K562 (cell line): ENCODE data around the gene GLB1L2. TPM values are rescaled to one million over a fixed set of nuclear protein-coding genes. Genes with fewer than 3 reads are reported as not detected.

Source experiments
- KLF10 ChIP-seq: fragments of 250-450 bp; sonication (Bioruptor Pico); IDR thresholded peaks from 2 replicates; pipeline ENCODE4 v1.6.1; 2021; ENCODE audit warnings: matching md5 sums
- TGIF2 ChIP-seq: sonication (generic); formaldehyde crosslinking; IDR thresholded peaks from 2 replicates; pipeline ENCODE4 v1.8.1; 2022; ENCODE audit warnings: mild to moderate bottlenecking, missing genetic modification reagents, moderate library complexity
- THAP7 ChIP-seq: fragments of 250-450 bp; sonication (Bioruptor Pico); IDR thresholded peaks from 2 replicates; pipeline ENCODE4 v1.5.0; 2021
- ZNF407 ChIP-seq: fragments of 450-650 bp; IDR thresholded peaks from 2 replicates; pipeline ENCODE4 v1.6.1; 2016; ENCODE audit warnings: low read depth
- ZNF449 ChIP-seq: fragments of 250-450 bp; sonication (Bioruptor Pico); IDR thresholded peaks from 2 replicates; pipeline ENCODE4 v1.8.0; 2022; ENCODE audit warnings: moderate library complexity, mild to moderate bottlenecking, inconsistent platforms
- polyA plus RNA-seq, 8 experiments: library from polyadenylated mRNA; depleted of rRNA in 4 of 8; stranded (reverse) in 5 of 8; unstranded in 3 of 8; fragments of >200 nt; fragmentation: Nextera tagmentation in 2 of 8; fragmentation: Illumina TruSeq in 1 of 8; extraction: Ambion mirVana in 2 of 8; extraction: Trizol in 1 of 8; gene quantifications; 2 replicates each; pipeline versions ENCODE4 v1.2.1 to v1.2.3, GENCODE V29; 2011 to 2014; ENCODE audit warnings: inconsistent platforms in 1 of 8, missing spikeins in 1 of 8
- total RNA-seq, 7 experiments: library from RNA; depleted of rRNA in 6 of 7; stranded (reverse); fragments of >200 nt in 6 of 7; fragmentation: Illumina TruSeq in 2 of 7; extraction: Trizol in 2 of 7; gene quantifications; 2 replicates each; pipeline versions ENCODE4 v1.2.1 to v1.2.3, GENCODE V29; 2011 to 2021; ENCODE audit warnings: low replicate concordance in 1 of 7

GLB1L2 gene
- total and polyA plus RNA-seq, 9 of the 15 experiments (the other 6 are each of a cell fraction or from before 2014, with no cell fraction given), result 0.84 to 21.4 (median 13.8) TPM

GRCh38 chr11:134332189-134332631, 422 bp downstream of the GLB1L2 start (continued):
- TF ChIP-seq TGIF2, result no peak; the same call in 1 of the 2 replicates
- no peak for TF ChIP-seq KLF10 (CRISPR knock-in tag)
- TF ChIP-seq ZNF449 (CRISPR knock-in tag), result no peak
- no peak for TF ChIP-seq THAP7
- TF ChIP-seq ZNF407, result no peak
